GM18873 (cell line): ENCODE results near the gene KCNQ4.

Source experiments
- ATAC-seq: cut with Tn5 transposase; IDR thresholded peaks from one replicate; pipeline ENCODE4 v1.9.1; 2021; ENCODE audit warnings: mild to moderate bottlenecking, moderate library complexity, moderate number of reproducible peaks; ENCODE audit not compliant: unreplicated experiment, low FRiP score

Gene KCNQ4

GRCh38 chr1:40783001-40783905 is at the start of gene KCNQ4:
Gene KCNQ4, plus strand, starts transcription at chr1:40783787. Its CDS starts 307 bp downstream, at chr1:40784094.
- no peak for ATAC-seq

- no peak for ATAC-seq
Measured at GRCh38 chr1:40734882-40735628, 48.5 kb upstream of the KCNQ4 start.

- ATAC-seq, result no peak
Measured at GRCh38 chr1:40736085-40736531, 47.5 kb upstream of the KCNQ4 start.

GRCh38 chr1:40738831-40739230 is 44.8 kb upstream of the KCNQ4 start:
- no peak for ATAC-seq

GRCh38 chr1:40739455-40740008 is 44.1 kb upstream of the KCNQ4 start:
- no peak for ATAC-seq

- ATAC-seq, result no peak
Measured at GRCh38 chr1:40740039-40740996, 43.3 kb upstream of the KCNQ4 start.

GRCh38 chr1:40740997-40741736 is 42.4 kb upstream of the KCNQ4 start:
- no peak for ATAC-seq

- no peak for ATAC-seq
Measured at GRCh38 chr1:40742363-40743061, 41.1 kb upstream of the KCNQ4 start.

- ATAC-seq, result no peak
Measured at GRCh38 chr1:40743452-40743851, 40.1 kb upstream of the KCNQ4 start.

GRCh38 chr1:40743860-40744259 is 39.7 kb upstream of the KCNQ4 start:
- ATAC-seq, result no peak

GRCh38 chr1:40745176-40745575 is 38.4 kb upstream of the KCNQ4 start:
- ATAC-seq, result no peak

GRCh38 chr1:40746344-40747090 is 37.1 kb upstream of the KCNQ4 start:
- no peak for ATAC-seq

GRCh38 chr1:40748841-40749718 is 34.5 kb upstream of the KCNQ4 start:
- ATAC-seq, result no peak

- ATAC-seq, result no peak
Measured at GRCh38 chr1:40749817-40750216, 33.8 kb upstream of the KCNQ4 start.

GRCh38 chr1:40750451-40750908 is 33.1 kb upstream of the KCNQ4 start:
- no peak for ATAC-seq

GRCh38 chr1:40751802-40752201 is 31.8 kb upstream of the KCNQ4 start:
- no peak for ATAC-seq
